GM18907 (cell line): ENCODE measurements around the gene HOXD10.

Source experiments
- ATAC-seq: cut with Tn5 transposase; IDR thresholded peaks from one replicate; pipeline ENCODE4 v1.9.1; 2021; ENCODE audit warnings: mild to moderate bottlenecking, moderate library complexity; ENCODE audit not compliant: unreplicated experiment

The HOXD10 gene

DNA sequence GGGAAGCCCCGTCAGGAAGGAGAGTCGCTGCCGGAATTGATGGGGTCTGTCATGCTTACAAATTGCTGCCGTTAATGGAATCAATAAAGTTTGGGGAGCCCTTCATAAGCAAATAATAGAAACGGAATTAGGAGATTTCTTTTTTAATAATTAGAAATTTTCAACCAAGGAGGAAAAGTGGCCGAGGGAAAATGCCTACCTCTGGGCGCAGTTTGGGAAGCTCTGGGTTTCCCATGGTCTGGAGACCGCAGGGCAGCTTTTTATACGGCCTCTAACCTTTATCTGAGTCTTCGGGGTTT lies 34.1 kb upstream of the HOXD10 start:
- no peak for ATAC-seq

GRCh38 chr2:176082824-176083751 lies 33.5 kb upstream of the HOXD10 start:
- ATAC-seq, result no peak

- ATAC-seq, result no peak
Measured at GRCh38 chr2:176083796-176084261, 32.7 kb upstream of the HOXD10 start, which contains the start of gene EVX2. TSS of gene EVX2 (minus strand) at chr2:176083962. CDS start at chr2:176083776, 186 bp downstream.

GRCh38 chr2:176084611-176085119 lies 31.9 kb upstream of the HOXD10 start:
- no peak for ATAC-seq

- no peak for ATAC-seq
Measured at GRCh38 chr2:176085120-176085788, 31.3 kb upstream of the HOXD10 start.

DNA sequence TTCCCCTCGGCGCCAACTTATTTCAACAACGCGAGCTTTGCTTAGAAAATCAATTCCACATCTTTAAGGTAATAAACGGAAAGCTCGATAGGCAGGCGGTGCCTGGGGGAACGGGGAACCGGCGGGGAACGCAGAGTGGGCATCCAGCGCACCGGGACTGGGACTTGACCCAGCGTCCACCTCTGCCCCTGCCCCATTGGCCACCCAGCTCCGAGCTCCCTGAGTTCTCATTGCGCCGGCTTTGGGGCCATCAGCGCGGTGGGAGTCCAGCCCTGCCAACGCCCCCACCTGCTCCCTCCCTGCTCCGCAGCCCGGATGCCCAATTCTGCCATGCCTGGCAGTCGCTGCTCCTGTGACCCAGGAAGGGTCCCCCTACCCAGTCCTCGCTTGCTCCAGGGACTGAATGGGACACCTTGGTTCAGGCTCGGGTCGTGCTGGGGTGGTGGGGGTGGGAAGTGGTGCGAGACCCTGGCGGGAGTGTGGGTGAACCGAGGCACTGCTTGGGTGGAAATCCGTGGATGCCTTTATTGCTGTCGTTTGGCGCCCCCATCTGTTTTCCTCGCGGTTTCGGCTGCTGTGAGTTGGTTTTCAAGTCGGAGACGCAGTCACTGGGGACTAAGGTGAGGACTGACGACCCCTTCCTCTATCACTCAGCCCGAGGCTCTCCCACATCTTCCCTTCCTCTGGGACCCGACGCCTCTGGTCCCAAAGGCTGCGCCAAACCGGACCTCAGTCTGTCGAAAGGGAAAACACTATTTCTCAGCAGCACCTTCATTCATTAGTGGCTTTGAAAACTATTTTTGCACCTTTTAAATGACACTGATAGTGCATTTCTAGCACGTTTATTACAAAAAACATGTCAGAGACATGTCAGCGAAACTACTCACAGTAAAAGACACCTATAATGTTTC lies 30.5 kb upstream of the HOXD10 start:
- ATAC-seq, result no peak

- peak; percentile 11 for ATAC-seq
Measured at GRCh38 chr2:176087330-176088047, 29.1 kb upstream of the HOXD10 start.

GRCh38 chr2:176088048-176088936 lies 28.3 kb upstream of the HOXD10 start:
- peak; percentile 63 for ATAC-seq

GRCh38 chr2:176088937-176089842 lies 27.4 kb upstream of the HOXD10 start:
- ATAC-seq, result no peak

GRCh38 chr2:176089843-176090395 lies 26.7 kb upstream of the HOXD10 start:
- no peak for ATAC-seq

DNA sequence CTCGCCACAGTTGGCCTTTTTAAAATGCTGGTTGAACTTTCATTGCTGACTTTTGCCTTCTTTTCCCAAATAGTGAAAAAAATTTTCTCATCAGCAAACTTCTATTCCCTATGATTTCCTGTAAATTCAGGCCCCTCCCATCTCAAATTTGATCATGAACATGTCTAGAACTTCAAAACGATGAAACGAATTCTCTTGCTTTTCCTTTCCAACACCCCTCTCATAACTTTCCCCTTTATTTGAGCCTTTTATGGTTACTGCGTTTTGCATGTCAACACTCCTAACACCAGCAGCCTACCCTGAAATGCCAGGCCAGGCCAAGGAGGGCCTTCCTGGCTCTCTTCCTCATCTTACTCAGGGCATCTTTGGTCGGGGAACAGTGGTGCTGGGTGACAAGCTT lies 25.7 kb upstream of the HOXD10 start:
- ATAC-seq, result no peak

GRCh38 chr2:176091329-176092258 lies 25.0 kb upstream of the HOXD10 start:
- no peak for ATAC-seq

DNA sequence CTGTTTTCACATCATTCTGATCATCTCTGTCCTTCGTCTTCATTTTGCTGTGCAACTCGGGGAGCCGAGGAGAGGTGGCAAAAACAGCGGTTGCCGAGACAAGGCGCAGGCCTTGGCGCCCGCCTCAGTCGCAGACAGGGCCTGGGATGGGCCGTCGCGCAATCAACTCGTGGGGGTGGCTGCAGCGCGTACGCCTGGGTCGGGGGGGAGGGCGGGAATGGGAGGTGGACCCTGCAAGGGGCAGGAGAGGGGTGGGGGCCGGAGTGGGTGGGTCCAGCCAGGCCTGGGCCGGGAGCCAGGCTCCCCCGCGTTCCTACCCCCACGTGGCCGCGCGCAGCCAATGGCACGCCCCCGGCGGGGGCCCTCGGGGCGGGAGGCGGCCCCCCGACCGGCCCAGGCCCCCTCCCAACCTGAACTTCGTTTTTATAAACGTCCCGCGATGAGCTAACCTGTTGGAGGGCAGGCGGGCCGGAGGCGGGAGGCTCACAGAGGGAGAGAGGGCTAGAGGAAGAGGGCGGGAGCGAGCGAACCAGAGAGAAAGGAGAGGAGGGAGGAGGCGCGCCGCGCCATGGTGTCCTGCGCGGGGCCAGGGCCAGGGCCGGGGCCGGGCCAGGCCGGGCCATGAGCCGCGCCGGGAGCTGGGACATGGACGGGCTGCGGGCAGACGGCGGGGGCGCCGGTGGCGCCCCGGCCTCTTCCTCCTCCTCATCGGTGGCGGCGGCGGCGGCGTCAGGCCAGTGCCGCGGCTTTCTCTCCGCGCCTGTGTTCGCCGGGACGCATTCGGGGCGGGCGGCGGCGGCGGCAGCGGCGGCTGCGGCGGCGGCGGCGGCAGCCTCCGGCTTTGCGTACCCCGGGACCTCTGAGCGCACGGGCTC lies 24.1 kb upstream of the HOXD10 start, which contains the start of gene HOXD13:
Gene HOXD13, plus strand, starts transcription at position 452 of the 875 bp plus-strand sequence. Its CDS starts 170 bp downstream, at position 622.
- no peak for ATAC-seq

DNA sequence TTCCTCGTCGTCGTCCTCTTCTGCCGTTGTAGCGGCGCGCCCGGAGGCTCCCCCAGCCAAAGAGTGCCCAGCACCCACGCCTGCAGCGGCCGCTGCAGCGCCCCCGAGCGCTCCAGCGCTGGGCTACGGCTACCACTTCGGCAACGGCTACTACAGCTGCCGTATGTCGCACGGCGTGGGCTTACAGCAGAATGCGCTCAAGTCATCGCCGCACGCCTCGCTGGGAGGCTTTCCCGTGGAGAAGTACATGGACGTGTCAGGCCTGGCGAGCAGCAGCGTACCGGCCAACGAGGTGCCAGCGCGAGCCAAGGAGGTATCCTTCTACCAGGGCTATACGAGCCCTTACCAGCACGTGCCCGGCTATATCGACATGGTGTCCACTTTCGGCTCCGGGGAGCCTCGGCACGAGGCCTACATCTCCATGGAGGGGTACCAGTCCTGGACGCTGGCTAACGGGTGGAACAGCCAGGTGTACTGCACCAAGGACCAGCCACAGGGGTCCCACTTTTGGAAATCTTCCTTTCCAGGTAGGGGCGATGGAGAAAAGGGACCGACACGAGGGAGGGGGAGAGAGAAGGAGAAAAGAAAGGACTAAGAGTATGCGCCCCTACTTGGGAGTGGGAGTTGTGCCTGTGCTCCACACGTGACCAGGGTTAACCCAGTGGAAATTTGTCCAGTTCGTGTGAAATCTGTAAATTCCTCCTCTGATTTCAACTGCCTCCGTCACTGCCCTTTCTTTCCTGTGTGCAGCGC lies 23.3 kb upstream of the HOXD10 start:
- ATAC-seq, result no peak

- no peak for ATAC-seq
Measured at GRCh38 chr2:176093898-176094249, 22.7 kb upstream of the HOXD10 start.
